ENCODE data around the gene GRIA3. TPM values are rescaled to one million over a fixed set of nuclear protein-coding genes. Genes with fewer than 3 reads are reported as not detected.

Gene GRIA3
- total and polyA plus RNA-seq, 2 experiments from 2014 or later, result 1.9 to 2.9 TPM

DNA sequence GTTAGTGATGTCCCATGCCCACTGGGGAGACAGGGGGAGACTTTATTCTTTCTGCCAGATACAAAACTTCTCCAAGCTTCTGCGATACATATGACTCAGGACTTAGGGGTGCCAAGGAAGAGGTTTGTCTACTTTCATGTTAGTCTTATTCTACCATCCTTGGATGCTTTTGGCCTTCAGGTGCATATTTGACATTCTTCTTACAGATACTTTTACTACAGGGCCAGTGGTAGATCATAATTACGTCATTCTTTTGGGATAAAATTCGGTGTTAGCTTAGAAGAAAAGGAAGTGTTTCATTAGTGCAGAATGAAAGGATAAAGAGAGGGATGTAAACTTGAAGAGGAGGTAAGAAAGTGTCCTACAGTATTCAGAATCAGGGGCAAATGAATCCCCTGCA is 303.6 kb downstream of the GRIA3 start:
- Histone ChIP-seq H3K4me1 (ENCODE audit: insufficient read depth) (no peaks in the 10 kb centered on the region), H4K20me1 (ENCODE audit: insufficient read depth, poor library complexity, severe bottlenecking) (no peaks in the 10 kb centered on the region), H3K79me2 (no peaks in the 10 kb centered on the region), H3K9me3 (ENCODE audit: low read depth) (no peaks in the 10 kb centered on the region), H3K27ac (no peak overlapping the region), H3K4me2 (no peak overlapping the region), H3K27me3 (no peaks in the 10 kb centered on the region), H3K9me2 (replicated peaks; ENCODE audit: insufficient read depth) (no peaks in the 10 kb centered on the region), H3K4me3 (no peak overlapping the region), H3K36me3 (replicated peaks; ENCODE audit: insufficient read depth, low read depth) (no peaks in the 10 kb centered on the region), H2AFZ (no peak overlapping the region)
- WGBS (ENCODE audit: low lambda C conversion rate, missing lambda C conversion rate), result 63% methylated on average over 3 of the region's 3 CpGs
- TF ChIP-seq, protein P1, sequence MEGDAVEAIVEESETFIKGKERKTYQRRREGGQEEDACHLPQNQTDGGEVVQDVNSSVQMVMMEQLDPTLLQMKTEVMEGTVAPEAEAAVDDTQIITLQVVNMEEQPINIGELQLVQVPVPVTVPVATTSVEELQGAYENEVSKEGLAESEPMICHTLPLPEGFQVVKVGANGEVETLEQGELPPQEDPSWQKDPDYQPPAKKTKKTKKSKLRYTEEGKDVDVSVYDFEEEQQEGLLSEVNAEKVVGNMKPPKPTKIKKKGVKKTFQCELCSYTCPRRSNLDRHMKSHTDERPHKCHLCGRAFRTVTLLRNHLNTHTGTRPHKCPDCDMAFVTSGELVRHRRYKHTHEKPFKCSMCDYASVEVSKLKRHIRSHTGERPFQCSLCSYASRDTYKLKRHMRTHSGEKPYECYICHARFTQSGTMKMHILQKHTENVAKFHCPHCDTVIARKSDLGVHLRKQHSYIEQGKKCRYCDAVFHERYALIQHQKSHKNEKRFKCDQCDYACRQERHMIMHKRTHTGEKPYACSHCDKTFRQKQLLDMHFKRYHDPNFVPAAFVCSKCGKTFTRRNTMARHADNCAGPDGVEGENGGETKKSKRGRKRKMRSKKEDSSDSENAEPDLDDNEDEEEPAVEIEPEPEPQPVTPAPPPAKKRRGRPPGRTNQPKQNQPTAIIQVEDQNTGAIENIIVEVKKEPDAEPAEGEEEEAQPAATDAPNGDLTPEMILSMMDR (IDR thresholded peaks at IDR 0.05; ENCODE audit: poor library complexity), result no peak
- TF ChIP-seq EZH2 (IDR thresholded peaks at IDR 0.05; ENCODE audit: borderline replicate concordance) (no peak), EZH2phosphoT487 (IDR thresholded peaks at IDR 0.05; ENCODE audit: low read depth, severe bottlenecking, unreplicated experiment) (no peak)
- DNase-seq (ENCODE audit: low spot score), result no peak

DNA sequence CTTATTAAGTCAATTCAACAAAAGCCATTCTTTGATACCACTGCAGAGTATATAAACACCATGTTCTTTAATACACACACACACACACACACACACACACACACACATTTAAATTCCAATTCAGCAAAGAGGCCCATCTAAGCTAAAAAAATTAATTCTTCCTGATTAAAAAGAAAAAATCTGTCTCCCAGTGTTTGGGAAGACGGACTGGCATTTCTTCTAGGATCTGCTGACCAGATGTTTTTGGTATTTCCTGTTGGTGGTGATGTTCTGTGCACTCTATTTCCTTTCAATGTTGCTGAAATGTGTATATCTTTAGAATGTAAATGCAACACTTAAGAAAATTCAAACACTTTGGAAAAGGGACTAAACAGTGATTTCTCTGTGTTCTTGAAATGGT is 304.9 kb downstream of the GRIA3 start:
- Histone ChIP-seq H3K36me3 (replicated peaks; ENCODE audit: insufficient read depth, low read depth) (no peaks in the 10 kb centered on the region), H2AFZ (no peak overlapping the region), H3K4me3 (no peak overlapping the region), H3K9me2 (replicated peaks; ENCODE audit: insufficient read depth) (no peaks in the 10 kb centered on the region), H4K20me1 (ENCODE audit: insufficient read depth, poor library complexity, severe bottlenecking) (no peaks in the 10 kb centered on the region), H3K79me2 (no peaks in the 10 kb centered on the region), H3K9me3 (ENCODE audit: low read depth) (no peaks in the 10 kb centered on the region), H3K4me2 (no peak overlapping the region), H3K27ac (peak overlapping the region; percentile 13), H3K27me3 (no peaks in the 10 kb centered on the region), H3K4me1 (ENCODE audit: insufficient read depth) (no peaks in the 10 kb centered on the region)
- no peak for TF ChIP-seq EZH2phosphoT487 (IDR thresholded peaks at IDR 0.05; ENCODE audit: low read depth, severe bottlenecking, unreplicated experiment)
- TF ChIP-seq, protein P1 (IDR thresholded peaks at IDR 0.05; ENCODE audit: poor library complexity), result no peak
- TF ChIP-seq EZH2 (IDR thresholded peaks at IDR 0.05; ENCODE audit: borderline replicate concordance), result no peak
- 43% methylated on average over 1 of the region's 1 CpG for WGBS (ENCODE audit: low lambda C conversion rate, missing lambda C conversion rate)
- DNase-seq (ENCODE audit: low spot score), result no peak

DNA sequence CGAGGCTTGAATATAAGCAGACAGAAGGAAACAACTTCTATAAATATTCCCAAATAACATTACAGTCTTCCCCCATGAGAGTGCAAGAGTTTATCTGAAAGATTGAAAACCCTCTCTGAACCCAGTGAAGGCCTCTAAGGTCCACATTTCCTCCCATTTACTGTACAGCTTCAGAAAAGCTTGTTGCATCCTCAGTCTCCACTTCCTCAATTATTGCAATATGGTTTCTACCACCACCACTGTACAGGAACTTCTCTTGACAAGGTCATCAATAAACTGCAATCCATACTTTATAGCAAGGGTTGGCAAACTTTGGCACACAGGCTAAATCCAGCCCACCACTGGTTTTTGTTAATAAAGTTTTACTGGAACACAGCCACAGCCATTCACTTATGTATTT is 309.8 kb downstream of the GRIA3 start:
- Histone ChIP-seq H4K20me1 (ENCODE audit: insufficient read depth, poor library complexity, severe bottlenecking) (no peaks in the 10 kb centered on the region), H3K79me2 (no peaks in the 10 kb centered on the region), H3K4me2 (no peak overlapping the region), H3K9me3 (ENCODE audit: low read depth) (no peaks in the 10 kb centered on the region), H3K9me2 (replicated peaks; ENCODE audit: insufficient read depth) (no peaks in the 10 kb centered on the region), H3K27ac (no peak overlapping the region), H2AFZ (no peak overlapping the region), H3K4me1 (ENCODE audit: insufficient read depth) (no peaks in the 10 kb centered on the region), H3K36me3 (replicated peaks; ENCODE audit: insufficient read depth, low read depth) (no peaks in the 10 kb centered on the region), H3K27me3 (no peaks in the 10 kb centered on the region), H3K4me3 (no peak overlapping the region)
- 47% methylated on average over 1 of the region's 1 CpG for WGBS (ENCODE audit: low lambda C conversion rate, missing lambda C conversion rate)
- DNase-seq (ENCODE audit: low spot score), result no peak
- TF ChIP-seq EZH2phosphoT487 (IDR thresholded peaks at IDR 0.05; ENCODE audit: low read depth, severe bottlenecking, unreplicated experiment), result no peak
- TF ChIP-seq, protein P1 (IDR thresholded peaks at IDR 0.05; ENCODE audit: poor library complexity), result no peak
- TF ChIP-seq EZH2 (IDR thresholded peaks at IDR 0.05; ENCODE audit: borderline replicate concordance), result no peak

DNA sequence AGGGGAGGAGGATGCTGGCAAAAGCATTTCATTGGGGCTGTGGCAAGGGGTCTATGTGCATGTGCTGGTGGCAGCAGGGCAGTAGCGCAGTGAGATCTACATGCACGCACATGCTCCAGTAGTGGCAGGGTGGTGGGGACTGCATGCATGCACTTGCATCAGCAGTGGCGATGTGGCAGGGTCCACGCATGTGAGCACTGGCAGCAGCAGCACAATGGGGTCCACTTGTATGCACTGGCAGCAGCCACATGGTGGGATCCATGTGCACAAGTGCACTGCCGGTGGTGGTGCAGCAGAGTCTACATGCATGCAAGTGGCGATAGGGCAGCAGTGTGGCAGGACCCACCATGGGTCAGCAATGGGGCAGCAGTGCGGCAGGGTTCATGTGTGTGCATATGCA is 315.7 kb downstream of the GRIA3 start:
- H3K79me2 ChIP-seq, result no peaks in the 10 kb centered on the region
- H3K9me3 ChIP-seq (ENCODE audit: low read depth), result no peaks in the 10 kb centered on the region
- no peak overlapping the region for H3K4me2 ChIP-seq
- no peaks in the 10 kb centered on the region for H4K20me1 ChIP-seq (ENCODE audit: insufficient read depth, poor library complexity, severe bottlenecking)
- DNase-seq (ENCODE audit: low spot score), result no peak
- H3K27ac ChIP-seq, result no peak overlapping the region
- no peaks in the 10 kb centered on the region for H3K27me3 ChIP-seq
- H3K4me1 ChIP-seq (ENCODE audit: insufficient read depth), result no peaks in the 10 kb centered on the region
- H3K36me3 ChIP-seq (replicated peaks; ENCODE audit: insufficient read depth, low read depth), result no peaks in the 10 kb centered on the region
- H2AFZ ChIP-seq, result no peak overlapping the region
- WGBS (ENCODE audit: low lambda C conversion rate, missing lambda C conversion rate), result 86% methylated on average over 7 of the region's 7 CpGs
- TF ChIP-seq EZH2 (IDR thresholded peaks at IDR 0.05; ENCODE audit: borderline replicate concordance), result no peak
- TF ChIP-seq, protein P1 (IDR thresholded peaks at IDR 0.05; ENCODE audit: poor library complexity), result no peak
- no peak for TF ChIP-seq EZH2phosphoT487 (IDR thresholded peaks at IDR 0.05; ENCODE audit: low read depth, severe bottlenecking, unreplicated experiment)
- no peaks in the 10 kb centered on the region for H3K9me2 ChIP-seq (replicated peaks; ENCODE audit: insufficient read depth)
- no peak overlapping the region for H3K4me3 ChIP-seq
